Measurements from ENCODE around the gene TMEM131.
"Not testable (repeated sequence)": the region's sequence is repeated elsewhere in the genome, so short reads cannot be mapped to it uniquely, and the experiment has no call there.

The TMEM131 gene

DNA sequence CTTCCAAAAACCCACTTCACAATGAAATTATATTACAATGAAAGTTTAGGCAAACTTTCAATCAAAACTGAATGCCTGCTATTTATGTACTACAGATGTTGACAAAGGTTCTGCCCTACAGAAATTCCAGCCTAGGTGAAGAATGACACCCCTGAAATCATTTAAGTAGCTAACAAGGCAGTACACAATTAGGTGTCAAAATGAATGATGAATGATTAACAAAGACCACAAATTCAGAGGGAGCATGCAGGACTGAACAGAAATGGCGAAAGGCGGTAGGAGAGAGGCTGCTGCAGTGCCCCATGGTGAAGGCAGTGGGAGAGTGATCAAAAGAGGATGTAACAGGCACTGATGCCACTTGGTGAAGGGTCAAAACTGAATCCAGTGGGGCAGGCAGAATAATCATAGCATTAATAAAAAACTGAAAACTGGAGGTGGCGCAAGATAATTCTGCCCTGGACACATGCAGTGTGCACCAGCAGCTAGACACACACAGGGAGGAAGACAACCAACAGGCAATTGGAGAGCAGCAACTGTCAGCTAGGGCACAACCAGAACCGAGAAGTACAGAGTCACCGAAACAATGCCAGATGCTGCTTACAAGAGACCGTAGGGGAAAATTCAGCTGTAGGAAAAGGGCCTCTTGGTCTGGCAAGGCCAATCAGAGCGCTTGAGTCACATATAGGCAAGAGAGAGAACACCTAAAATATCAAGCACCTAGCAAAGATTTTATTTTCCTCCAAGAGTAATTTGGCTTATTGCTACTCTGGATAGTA is 4.5 kb downstream of the TMEM131 start:
- no peak for DNase-seq

DNA sequence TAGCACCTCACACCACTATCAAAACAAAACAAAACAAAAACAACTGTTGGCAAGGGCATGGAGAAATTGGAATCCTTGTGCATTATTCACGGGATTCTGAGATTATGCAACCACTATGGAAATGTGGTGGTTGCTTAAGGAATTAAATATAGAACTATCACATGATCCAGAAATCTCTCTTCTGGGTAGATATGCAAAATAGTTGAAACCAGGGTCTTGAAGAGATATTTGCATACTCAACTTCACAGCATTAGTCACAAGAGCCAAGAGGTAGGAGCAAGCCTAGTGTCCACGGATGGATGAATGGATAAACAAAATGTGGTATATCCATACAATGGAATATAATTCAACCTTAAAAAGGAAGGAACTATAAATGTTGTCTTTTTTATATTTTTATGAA is 7.0 kb downstream of the TMEM131 start:
- DNase-seq = peak; percentile 31 to 60

DNA sequence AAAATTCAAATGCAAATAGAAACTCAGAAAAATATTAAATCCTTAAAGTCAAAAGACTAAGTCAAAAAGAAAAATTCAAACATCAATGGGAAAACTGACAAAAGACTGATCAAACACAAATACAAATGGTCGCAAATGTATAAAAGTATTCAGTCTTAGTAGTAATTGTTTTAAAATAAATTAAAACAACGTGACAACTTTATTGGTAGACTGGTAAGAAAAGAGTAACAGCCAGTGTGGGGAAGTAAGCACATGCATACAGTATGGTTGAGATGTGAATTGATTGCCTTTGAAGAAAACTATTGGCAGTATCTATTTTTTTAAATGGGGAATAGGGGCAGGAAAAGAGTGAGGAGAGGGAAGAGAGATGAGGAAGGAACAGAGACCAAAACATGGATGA is 9.8 kb downstream of the TMEM131 start:
- no peak for DNase-seq

DNA sequence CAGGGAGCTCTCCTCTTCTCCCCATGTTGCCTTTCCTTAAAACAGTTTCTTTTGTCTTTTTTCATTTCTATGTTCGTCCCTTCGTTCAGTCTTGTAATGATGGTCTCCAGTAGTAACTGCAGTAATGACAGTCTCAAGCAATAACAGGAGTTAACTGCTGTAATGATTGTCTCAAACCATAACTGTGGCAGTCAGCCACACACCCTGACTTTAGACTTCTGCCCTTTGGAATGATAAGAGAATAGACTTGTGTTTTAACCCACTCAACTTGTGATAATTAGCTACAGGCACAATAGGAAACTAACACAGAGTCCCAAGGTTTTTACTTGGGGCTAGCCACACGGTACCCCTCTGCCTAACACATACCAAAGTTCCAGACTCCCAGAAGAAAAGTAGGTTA is 12.1 kb downstream of the TMEM131 start:
- no peak for DNase-seq

DNA sequence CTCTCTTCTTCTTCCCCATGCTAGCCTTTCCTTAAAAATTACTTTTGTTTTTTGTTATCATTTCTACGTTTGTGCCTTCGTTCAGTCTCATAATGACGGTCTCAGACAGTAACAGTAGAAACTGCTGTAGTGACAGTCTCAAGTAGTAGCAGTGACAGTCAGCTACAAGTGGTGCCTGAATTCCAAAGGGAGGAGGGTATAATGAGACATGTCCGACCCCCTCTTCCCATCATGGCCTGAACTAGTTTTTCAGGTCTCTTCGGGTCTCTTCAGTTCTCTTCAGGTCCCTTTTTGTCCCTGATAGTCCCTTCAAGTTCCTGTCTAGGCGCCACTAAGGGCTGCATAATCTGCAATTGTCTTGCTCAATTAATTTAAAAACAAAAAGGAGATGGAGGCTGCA is 12.6 kb downstream of the TMEM131 start:
- DNase-seq = no peak

DNA sequence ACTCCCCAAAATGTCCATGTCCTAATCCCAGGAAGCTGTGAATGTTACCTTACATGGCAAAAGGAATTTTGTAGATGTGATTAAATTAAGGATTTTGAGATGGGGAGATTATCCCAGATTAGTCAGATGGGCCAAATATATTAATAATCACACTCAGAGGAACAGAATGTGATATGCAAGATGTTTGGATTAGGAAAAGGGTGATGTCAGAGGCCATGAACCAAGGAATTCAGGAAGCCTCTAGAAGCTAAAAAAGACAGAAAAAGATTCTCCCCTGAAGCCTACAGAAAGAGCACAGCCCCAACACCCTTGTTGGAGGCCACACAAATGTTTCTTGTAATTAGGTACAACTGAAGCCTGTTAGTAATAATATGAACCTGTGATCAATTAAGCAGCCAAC is 13.1 kb downstream of the TMEM131 start:
- DNase-seq = no peak

DNA sequence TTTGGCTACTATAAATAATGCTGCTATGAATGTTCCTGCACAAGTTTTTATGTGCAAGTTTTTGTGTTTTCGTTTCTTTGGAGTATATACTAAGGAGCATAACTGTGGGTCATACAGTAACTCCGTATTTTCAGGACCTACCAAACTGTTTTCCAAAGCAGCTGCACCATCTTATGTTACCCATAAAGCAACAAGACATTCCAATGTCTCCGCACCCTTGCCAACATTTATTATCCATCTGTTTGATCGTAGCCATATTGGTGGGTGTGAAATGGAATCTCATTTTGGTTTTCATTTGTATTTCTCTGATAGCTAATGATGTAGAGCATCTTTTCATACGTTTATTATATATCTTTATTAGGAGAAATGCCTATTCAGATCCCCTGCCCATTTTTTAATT is 13.8 kb downstream of the TMEM131 start:
- DNase-seq = no peak

DNA sequence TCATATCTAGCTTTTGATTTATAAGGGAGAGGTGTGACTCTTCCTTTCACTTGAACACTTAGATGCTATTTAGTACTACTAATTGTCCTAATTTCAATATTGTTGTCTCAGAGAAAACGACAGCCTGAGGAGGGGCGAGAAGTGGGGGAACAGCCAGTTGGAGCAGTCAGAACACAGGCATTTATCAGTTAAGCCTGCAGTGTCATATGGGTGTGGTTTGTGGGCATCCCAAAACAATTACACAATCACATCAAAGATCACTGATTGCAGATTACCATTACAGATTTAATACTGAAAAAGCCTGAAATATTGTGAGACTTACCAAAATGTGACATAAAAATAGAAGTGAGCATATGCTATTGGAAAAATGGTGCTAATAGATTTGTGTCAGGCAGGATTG is 15.8 kb downstream of the TMEM131 start:
- DNase-seq = no peak

DNA sequence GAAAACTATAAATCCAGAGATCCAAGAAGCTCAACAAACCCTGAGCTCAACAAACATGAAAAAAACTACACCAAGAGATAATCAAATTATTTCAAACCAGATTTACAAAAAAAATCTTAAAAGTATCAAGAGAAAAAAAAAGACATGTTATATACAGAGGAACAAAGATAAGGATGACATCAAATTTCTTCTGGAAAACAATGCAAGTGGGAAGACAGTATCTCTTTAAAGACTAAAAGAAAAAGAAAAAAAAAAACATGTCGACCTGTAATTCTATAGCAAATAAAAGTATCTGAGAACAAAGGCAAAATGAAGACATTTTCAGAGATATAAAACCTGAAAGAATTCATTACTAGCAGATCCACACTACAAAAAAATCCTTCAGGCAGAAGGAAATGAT is 21.3 kb downstream of the TMEM131 start:
- no peak for DNase-seq

DNA sequence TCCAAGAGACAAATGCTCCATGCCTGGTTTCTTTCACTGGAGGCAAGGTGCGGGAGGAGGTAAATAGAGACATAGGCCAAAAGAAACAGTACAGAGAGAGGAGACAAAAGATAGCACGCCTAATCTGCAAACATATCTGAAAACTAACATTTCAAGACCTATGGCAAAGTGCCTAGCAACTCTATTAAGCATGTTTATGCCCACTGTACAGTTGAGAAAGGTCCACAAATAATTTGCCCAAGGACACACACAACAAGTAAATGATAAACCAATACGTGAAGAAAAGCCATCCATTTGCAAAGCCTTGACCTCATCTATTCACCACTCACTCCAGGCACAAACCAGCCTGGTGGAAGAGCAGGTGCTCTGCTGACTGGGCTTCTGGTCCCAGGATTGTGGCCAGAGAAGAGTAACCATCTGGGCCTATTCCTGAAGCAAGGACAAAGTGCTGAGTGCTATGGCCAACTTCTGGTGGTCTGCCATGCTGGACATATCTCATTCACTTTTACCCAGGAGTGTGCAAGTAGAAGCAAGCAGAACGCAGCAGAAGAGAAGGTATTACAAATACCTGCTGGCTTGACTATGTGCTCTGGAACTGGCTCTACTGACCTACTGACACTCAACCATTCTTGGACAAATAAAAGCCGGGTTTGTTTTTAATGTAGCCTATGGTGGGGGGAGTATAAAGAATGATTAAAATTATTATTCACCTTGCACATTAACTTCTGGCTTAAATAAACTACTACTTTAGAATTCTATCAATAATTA is 25.3 kb downstream of the TMEM131 start:
- no peak for DNase-seq

DNA sequence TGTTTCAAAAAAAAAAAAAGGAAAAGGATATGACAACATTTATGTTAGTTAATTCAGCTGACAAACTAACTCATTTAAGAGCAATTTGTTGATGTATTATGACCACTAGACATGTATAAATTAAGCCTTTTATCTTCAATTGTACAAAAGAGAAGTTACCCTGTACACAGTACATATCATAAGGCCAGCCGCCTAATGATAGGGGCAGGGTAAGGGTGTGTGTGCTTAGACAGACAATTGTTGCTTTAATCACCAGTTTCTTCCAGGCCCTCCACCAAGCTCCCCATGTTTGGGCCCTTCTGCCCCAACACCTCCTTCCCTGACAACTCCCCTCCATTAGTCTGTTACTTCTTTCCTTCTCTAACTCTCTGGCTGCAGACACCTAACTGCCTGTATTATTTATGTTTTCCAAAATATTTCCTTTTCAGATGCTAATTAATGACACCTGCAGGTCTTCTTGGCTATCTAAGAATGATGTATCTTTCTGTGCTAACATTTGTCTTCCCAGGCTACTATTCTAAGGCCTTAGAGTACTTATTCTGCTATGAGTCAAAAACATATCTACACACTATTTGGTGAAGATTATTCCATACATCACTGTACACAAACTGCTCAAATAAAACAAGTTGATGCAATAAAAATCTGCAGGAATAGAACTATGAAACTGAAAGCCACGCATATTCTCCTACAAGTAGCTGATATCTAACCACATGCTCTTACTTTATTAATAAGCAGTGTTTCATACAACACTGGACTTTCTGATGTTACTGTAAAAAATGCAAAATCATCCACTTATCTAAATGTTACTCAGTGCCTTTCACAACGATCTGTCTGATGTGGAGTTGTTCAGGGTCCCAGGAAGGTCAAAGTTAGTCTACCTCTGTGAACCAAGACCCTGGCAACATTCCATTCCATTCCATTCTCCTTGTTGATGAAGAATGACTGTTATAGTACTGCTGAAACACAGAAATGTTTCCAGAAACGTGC is 26.4 kb downstream of the TMEM131 start:
- DNase-seq = no peak

DNA sequence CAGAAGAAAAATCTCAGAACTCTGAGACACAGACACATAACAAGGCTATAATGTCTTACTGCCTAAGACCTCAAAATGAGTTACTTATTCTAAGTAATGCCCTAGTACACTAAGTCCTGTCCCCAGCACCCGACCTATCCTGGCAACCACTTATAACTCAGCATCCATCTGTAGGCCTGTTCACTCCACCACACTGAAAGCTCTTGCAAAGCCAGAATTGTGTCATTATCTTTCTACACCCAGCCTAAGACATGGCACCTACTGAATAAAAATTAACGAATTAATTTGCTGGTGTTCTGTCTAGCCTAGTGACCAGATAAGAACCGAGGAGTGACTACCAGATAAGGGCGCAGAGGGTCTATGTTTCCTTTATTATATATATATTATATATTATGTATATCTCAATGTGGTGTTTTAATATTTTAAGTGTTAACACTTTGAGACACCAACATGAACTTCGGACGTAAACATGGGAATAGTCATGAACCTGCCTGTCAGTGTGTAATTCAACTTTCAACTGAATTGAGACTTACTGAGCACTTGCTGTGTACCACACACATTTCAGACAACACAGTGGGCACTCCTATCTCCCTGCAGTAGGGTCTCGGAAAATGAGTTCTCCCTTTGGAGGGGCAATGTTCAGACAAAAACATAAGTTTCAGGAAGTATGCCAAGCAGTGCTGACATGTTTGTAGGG is 27.7 kb downstream of the TMEM131 start:
- DNase-seq = no peak

DNA sequence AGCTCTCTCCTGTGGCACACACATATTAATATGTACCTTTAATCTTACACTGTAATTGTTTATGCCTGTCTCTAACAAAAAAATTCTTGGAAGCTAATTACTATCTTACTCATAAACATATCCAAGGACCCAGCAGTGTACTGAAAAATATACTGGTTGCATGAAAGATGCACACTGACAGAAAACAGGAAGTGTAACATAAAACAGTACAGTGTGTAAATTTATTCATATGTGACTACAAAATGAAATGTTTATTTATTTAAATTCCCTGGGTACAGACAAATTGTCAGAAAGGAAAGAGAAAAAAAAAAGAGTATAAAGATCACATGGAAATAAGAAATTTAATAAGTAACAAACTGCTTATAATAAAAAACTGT is 28.5 kb downstream of the TMEM131 start:
- peak in 1 of 2 experiments; percentile 21 for DNase-seq

DNA sequence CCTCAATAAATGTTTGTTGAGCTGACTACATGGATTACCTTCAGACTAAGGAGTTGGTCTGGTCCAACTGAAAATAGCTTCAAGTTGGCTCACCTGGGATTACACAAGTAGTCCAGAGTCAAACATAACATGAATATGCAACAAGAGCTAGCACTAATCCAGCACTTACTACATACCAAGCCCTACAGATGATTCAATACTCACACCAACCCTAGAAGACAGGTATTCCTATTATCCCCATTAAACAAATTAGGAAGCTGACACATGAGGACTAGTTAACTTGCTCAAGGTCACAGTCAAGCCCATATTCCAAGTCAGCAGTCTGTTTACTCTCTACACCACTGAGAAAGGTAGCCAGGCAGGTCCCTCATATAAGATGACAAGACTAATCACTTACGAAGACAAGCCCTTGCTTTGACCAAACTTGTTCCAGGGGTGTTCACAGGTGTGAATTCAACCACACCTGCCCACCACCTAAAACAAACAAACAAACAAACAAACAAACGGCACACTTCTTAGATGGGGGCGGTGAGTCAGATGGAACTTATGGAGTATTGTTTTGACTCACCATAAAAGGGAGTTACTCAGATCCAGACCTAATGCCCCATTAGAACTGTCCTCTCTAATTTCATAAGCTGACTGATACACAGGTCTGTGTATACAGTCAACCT is 29.1 kb downstream of the TMEM131 start:
- DNase-seq = peak; percentile 23 to 56

DNA sequence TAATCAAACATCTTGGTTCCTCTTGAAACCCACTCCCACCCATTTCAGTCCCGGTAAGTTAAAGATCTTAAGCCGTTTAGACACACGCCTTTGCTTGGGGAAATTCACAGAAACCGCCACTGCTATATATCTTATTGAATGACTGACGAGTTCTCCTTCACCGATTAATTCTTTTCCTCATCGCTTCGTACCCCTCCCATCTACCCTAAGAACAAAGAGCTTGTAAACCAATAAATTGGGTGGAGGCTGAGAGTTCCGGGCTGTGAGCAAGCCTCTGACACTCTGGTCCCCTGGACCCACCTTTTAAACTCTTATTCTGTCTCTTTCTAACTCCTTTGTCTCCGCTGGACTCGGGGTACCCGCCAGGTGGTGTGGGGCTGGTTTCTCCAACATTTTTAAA is 30.6 kb downstream of the TMEM131 start:
- DNase-seq = no peak

DNA sequence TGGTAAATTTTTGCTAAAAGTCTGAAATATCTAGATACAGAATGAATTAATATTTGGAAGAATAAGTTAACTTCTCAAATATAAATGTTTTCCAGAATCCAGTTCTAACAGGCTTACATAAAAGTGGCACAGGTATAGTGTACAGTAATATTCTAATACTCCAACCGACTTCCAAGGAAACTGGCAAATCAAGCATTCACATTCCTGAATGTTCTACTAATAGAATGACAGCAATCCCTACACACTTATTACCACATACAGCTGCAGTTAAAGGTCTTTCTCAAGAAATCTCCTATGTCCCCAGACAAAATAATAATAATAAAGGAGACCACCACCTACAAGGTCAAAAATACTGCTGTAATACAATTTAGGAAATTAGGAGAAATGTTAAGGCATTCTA is 31.9 kb downstream of the TMEM131 start:
- DNase-seq = no peak

DNA sequence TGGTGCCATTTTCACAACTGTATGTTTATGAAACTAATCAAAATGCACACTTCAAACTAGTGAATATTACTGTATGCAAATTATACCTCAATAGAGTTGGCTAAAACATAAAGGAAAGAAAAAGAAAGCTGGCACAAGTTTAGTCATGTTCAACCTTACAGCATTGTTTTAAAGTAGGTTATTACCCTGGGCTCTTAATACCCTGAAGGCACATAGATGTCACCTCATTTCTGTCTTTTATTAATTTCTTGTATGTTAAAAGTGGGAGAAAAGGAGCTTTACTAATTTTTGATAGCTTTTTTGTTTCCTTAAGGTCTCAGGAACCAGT is 32.7 kb downstream of the TMEM131 start:
- no peak for DNase-seq

DNA sequence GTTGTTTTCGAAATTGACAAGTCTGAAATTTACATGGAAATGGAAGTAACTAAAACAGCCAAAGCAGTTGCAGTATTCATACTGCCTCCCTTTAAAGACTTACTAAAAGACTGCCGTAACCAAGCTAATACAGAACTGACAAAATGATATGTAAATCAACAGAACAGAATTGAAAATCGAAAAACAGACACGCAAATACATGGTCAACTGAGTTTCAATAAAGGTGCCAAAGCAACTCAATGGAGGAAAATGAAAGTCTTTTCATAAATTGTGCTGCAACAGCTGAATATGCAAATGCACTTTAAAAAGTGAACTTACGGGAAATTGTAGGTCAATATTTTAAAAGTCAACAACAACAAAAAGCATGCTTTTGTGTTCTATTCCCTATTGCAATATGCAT is 34.2 kb downstream of the TMEM131 start:
- peak; percentile 74 to 90 for DNase-seq

DNA sequence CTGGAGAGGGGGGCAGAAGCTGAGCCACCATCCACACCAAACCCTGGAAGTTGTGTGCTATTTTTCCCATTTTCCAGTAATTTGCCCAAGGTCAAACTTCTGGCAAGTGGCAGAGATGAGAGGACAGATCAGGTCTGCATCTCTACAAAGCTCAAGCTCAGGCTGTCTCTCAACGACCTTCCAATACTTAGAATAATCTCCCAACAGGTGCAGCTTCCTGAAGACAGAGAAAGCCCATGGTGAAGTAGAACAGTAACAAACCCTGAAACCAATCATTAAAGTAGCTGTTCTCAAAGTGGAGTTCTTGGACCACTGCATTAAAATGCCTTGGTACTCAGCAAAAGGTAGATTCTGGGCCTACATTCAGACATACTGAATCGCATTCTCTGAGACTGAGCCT is 37.6 kb downstream of the TMEM131 start:
- no peak for DNase-seq

DNA sequence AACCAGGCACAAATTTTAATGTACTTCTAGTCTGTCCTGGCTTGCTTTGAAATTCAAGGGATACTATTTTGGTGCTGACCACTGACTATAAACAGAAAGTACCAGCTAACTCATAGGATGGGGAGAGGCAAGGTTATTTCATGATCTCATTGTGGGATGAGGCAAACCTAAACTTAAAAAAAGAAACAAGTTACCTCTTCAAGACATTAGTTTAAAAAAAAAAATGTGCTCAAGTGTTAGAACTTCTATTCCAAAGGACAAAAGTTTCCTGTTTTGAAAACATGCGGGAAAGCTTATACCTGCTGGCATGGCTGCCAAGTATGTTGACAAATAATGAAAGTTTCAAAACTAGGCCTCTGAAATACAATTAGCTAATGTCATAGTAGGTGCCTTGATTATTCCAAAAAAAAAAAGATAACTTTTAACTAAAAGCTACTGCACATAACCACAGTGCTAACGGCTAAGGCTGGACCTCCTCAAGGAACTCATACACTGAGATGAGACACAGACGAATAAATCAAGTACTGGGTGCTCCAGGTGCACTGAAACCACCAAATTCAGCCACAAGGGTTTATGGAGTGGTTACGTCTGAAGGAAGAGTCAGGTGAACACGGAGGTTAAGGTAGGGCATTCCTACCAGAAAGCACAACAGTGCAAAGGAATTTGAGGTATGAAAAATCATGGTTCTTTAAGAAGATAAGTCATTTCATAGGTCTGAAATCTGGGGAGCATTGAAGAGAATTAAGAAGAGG is 38.1 kb downstream of the TMEM131 start:
- DNase-seq = no peak

DNA sequence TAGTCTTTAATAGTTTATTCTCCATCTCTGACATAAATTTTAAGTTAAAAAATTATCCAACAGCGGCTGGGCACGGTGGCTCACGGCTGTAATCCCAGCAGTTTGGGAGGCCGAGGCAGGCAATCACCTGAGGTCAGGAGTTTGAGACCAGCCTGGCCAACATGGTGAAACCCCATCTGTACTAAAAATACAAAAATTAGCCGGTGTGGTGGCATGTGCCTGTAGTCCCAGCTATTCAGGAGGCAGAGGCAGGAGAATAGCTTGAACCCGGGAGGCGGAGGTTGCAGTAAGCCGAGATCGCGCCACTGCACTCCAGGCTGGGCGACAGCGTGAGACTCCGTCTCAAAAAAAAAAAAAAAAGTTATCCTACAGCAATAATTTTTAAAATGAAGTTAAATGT is 39.0 kb downstream of the TMEM131 start:
- DNase-seq = not testable (repeated sequence)

DNA sequence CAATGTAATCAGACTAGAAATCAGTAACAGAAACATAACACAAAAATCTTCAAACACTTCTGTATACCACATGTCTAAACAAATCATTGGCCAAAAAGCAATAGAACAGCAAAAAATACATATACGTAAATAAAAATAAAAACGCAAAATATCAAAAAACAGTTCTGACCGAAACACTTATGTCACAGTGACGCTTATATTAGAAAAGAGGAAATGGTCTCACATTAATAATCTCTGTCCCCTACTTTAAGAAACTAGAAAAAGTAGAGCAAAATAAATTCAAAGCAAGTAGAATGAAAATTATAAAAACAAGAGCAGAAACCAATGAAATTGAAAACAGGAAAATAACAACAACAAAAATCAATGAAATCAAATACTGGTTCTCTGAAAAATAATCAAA is 41.9 kb downstream of the TMEM131 start:
- DNase-seq = no peak
